Raji (cell line): ENCODE measurements around the gene FER.

Experiments used
- POLR2A ChIP-seq: IDR thresholded peaks from 2 replicates; pipeline ENCODE4 v1.6.1; 2011; ENCODE audit warnings: low read depth, low read length, control low read depth; ENCODE audit not compliant: insufficient read depth

Gene FER

DNA sequence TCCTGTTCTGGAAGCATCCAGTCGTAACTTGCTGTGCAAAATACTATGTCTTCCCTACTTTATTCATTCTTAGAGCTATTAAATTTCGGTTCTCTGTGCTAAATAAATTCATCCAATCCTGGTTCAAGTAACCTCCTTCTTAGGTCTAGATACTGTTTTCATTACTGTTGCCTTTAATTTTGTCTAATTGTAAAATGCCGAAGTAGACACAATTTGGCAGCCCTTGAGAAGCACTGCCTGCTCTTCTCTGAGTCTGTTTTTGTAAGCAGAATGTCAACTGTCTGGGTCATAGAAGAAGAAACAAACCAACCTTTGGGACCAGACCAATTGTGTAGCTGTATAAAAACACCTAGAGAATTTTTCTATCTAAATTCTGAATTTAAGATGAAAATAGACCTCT, 412.8 kb downstream of the FER start:
- no peak for TF ChIP-seq POLR2A

DNA sequence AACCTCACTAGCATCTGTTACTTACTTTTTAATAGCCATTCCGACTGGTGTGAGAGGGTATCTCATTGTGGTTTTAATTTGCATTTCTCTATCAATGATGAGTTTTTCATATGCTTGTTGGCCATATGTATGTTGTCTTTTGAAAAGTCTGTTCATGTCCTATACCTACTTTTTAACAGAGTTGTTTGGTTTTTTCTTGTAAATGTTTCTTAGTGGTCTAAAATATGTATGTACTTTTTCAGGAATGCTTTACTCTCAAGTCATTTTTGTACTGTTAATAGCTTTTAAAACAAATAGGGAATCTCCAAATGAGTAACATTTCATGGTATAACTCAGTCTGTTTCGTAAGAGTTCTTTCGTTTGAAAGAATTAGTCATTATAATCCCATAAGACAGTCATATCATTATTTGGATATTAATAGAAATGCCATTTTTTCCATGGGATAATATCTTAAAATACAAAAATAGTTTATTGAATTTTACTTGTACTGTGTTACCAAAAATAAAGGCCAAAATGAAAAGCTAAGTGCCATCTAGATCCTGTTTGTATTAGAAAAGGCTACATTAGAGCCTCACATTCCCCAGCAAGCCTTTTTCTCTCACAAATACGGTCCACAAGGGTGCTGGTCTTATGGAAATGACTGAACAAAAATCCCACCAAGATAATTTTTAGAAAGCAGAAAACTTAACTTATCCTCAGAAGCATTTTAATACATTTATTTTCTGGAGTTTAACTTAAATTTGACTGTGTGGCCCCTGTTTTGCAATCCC, 414.4 kb downstream of the FER start:
- TF ChIP-seq POLR2A: no peak

DNA sequence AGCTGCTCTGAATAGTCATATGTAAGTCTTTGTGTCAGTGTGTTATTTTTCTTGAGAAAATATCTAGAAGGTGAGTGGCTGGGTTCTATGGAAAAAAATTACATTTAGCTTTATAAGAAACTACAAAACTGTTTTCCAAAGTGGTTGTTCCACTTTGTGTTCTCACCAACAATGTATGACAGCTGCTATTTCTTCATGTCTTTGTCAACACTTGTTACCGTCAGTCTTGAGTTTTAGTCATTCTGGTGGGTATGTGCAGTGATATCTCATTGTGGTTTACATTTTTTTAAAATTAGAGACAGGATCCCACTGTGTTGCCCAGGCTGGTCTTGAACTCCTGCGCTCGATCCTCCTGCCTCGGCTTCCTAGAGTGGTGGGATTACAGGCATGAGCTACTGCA, 415.6 kb downstream of the FER start:
- no peak for TF ChIP-seq POLR2A

DNA sequence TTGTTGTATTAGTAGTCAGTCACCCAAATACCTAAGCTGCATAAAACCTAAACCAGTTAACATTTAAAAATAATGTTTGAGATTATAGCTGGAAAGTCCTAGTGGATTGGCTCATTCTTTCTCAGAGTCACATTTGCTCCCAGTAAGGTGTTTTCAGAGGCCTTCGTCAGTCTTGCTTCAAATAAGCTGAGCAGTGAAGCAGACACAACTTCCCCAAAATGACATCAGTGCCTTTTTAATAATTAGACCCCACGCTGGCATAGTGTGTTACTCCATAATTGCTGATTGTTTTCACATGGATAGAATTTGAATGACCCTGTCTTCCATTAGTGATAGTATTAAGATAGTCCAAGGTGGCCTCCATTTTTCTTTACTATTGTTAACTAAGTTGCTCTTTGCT, 416.3 kb downstream of the FER start:
- TF ChIP-seq POLR2A: no peak

DNA sequence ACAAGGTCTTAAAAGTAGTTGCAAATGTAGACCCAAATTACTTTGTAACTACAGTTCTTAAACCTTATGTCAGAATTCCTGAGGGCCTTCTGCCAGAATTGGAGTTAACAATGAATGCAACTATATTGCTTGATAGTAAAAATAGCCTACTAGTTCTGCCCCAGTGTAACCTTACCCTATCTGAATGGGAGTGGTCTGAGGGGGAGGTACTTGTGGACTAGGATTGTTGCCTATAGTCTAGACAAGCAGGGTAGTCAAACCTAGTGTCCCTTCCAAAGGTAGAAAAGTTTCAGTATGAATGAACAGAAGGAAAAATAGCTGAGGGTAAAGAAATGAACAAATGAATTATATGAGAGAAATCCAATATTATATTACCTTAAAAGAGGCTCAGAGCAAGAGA, 419.9 kb downstream of the FER start:
- no peak for TF ChIP-seq POLR2A

DNA sequence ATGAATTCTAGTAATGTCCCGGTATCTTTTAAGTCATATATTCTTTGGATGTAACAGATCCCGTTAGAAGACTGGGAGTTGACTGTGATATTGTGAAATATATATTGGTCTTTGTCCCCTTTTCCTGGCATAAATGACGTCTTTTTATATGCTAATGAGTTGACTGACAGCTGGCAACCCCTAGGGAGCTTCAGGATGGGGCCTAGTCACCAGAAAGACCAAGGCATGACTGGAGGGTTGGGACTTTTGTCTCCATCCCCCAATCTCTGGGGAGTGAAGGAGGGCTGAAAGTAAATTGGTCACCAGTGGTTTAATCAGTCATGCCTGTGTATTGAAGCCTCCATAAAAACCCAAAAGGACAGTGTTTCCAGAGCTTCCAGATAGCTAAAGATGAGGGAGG, 420.5 kb downstream of the FER start:
- no peak for TF ChIP-seq POLR2A

DNA sequence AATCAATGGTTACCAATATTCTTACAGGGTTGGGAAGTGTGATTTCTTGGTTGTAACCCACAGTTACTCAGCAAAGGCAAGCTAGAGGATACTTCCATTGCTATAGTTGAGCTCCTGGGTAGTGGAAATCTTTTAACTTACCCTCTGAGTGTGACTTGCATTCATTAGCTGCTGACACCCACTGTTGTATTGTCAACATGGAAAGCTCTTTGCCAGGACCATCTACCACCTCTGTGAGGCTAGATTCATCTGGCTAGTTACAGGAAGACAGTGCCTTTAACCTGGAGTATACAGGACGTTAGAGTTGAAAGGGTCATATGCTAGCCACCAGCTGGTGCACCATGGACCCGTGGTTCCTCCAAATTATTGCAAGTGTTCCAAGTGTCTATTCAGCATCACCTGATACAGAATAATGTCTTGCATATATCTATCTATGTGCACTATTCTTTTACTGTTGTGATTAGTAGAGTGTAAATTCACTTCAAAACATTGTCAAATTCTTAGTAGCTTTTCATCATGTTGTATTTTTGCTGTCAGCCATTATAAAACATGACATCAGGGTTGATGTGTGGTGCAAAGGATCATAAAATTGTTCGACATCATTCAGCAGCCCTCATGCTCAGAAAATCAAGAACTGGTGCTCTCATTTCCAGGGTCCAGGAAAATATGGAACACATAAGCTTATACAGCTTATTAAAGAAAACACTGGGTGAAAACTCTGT, 423.1 kb downstream of the FER start:
- no peak for TF ChIP-seq POLR2A

DNA sequence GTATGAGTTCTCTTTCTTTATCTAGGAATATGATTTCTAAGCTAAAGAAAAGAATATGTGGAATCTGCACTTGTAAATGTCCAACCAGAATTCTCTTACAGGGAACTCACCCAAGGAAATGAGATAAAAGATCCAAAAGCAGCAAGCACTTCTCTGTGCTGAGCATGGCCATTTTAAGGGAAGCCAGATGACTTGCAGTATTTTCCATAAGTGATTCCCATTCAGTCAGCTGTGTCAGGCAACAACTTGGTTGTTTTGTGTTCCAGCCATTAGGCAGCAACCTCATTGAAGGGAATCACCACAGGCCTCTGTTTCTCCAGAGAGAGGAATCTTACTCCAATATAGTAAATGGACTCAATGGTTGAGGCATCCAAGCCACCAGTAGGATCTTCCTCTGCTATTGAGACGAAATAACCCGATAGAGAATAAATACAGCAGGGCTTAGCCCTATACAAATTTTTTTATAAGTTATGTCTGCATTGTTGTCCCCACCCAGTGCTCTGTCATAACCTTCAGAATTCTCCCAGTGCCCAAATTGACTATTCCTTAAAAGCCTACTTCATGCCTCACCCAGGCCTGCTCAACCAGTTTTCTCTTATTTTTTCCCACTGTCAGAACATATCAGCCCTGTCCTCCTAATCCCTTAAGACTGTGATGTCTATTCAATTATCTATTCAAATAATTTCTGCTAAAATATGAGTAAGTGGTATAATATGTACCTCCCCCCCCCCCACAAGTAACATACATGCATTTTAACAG, 425.5 kb downstream of the FER start:
- TF ChIP-seq POLR2A: no peak

DNA sequence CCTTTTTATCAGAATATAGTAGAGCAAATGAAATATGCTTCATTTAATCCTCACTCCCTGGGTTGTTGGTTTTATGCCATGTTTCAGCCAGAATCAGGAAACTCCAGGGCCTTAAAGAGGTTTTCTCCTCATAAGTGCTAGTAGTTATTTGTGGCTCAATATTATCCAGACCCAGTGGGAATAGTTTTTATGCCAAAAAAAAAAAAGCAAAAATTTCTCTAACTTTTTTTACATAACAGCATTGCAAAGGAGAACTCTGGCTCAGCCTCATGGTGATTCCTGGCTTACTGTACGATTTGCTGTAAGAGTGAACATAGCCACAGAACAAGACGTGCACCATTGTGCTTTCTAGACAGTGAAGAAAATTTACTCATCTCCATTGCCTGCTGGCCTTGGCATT, 429.5 kb downstream of the FER start:
- TF ChIP-seq POLR2A: no peak

DNA sequence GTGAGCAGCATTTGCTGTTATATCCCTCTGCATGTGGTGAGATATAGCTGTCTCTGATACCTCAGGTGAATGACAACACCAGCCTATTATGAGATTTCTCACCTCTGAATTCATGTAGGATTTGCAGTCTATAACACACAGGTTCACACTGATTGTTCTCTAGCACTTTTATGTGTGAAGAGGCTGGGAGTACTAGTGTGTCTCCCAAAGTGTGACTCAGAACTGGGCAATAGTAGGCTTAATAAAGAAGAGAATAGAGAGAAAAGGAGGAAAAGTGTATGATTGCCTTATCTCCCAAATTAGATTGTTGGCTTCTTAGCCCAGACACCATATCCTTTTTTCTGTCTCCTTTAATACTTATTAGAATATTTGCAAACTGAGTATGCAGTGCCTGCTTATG, 430.1 kb downstream of the FER start:
- no peak for TF ChIP-seq POLR2A

DNA sequence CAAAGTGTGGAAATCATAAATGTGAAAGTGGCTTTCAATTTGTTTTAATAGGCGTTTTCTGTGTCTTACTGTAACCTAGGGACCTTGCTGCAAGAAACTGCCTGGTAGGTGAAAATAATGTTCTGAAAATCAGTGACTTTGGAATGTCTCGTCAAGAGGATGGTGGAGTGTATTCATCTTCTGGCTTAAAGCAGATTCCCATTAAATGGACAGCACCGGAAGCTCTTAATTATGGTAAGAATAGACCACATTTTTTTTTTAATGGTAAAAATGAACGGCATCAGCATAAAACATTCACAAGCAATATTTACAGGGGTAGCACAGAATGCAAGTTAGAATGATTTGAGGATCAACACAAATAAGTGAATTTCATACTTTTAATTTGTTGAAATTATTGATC, 433.0 kb downstream of the FER start:
- no peak for TF ChIP-seq POLR2A

DNA sequence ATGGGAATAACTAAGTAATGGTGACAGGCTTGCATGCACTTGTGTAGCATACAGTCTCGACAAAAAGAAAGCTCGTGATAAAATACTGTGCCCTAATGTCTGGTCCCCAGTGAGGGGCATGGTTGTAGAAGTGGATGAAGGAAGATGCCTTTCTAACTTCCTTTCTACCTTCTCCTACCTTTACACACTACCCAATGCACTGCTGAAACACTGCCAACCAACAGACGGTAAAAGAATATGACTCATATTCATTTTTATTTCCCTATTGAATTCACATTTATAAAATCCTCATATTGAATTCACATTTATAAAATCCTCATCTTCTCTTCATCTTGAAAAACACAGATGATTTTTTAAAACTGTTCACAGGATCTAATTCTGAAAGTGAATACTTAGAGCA, 439.1 kb downstream of the FER start:
- TF ChIP-seq POLR2A: no peak

DNA sequence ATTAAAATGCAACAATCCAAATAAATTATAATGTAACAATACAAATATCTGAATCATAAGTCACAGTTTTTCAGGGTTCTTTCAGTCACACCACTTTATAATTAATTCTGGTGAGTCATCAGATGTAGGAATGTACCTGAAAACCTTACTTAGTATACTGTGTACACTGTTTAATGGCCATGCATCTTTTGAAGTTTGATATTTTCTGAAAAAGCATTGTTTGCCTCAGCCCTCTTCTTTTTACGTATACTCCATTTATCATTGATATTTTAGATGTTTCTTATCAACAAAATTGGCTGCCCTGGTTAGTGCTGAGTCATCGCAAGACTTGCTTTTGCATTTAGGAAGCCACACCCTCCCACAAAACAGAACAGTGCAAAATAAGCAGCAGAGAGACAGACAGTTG, 443.5 kb downstream of the FER start:
- no peak for TF ChIP-seq POLR2A

DNA sequence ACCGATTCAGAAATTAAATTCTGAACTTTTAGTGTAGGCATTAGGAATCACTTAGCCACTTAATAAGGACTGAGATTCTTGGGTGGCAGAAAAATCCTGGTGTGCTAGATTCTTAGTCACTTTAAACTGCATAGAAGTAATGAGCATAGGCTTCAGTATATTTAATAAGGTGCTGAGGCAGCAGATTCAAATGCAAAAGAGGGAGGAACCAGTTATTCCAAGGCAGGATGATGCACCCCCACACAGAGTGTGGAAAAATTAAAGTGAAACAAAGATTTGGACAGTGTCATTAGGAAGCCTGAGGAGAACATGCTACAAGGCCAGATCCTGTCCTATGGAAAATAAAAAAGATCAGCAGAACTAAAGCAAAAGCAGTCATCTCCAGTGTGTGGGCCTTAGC, 444.3 kb downstream of the FER start:
- TF ChIP-seq POLR2A: no peak

DNA sequence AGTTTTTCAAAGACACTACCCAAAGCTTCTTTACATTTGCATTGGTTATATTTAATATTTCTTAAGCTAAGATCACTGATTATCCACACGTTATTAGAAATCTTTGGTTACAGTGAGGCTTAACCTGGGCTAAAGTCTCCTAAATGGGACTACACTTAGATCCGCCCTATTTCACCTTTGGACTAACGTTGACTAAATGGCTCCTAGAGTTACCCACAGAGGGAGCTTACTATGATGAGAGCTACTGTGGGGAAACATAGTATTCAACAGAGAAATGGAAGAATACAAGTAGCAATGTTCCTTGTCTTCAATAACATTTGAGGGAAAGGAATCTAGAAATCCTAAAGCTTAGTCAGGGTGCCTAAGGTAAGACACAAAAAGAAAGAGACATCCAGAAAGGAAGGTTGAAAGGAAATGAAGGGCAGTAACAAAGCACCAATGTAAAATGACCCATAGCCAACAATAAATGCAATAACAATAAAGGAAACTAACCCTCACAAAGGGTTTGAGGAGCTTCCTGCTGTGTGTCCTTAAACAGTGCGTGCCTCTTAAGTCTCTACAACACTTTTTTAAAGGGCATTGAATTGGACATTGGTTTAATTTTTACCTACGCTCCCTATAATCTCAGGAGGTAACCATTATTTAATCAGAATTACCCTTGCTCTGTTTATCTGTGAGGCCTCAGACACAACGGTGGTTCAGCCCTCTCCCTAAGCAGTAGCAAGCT, 445.0 kb downstream of the FER start:
- TF ChIP-seq POLR2A: no peak
